ENCODE measurements around the gene TSTD1. TPM values are rescaled to one million over a fixed set of nuclear protein-coding genes. Genes with fewer than 3 reads are reported as not detected.
"Not testable (repeated sequence)": the region's sequence is repeated elsewhere in the genome, so short reads cannot be mapped to it uniquely, and the experiment has no call there.

The TSTD1 gene
- total RNA-seq, 1 experiment from 2014 or later = 20.1 TPM

- POLR2A ChIA-PET; in situ Hi-C loops (cut with HindIII; ENCODE audit: low pct_unique_long_range_greater_than_20kb, low sequenced_read_pairs); DNase-seq (ENCODE audit: low read depth, low spot score); H3K4me1 ChIP-seq (ENCODE audit: control insufficient read depth, insufficient read depth, low read length); CTCF ChIA-PET; H3K27ac ChIP-seq (ENCODE audit: low read length); intact Hi-C loops (cut with micrococcal nuclease; ENCODE audit: unreplicated experiment); H3K4me3 ChIP-seq (ENCODE audit: low read depth in 2 of 2, low read length in 2 of 2); H3K27me3 ChIP-seq (ENCODE audit: control insufficient read depth, insufficient read depth, low read length); ATAC-seq; H3K36me3 ChIP-seq (ENCODE audit: control insufficient read depth, insufficient read depth, low read length); BruUV-seq (replicated peaks); H3K9me3 ChIP-seq (ENCODE audit: control insufficient read depth, insufficient read depth, low read depth, low read length): not testable (repeated sequence)
Observed at GRCh38 chr1:161063936-161064335, 25.2 kb upstream of the TSTD1 start.

- Histone ChIP-seq H3K9me3 (ENCODE audit: control insufficient read depth, insufficient read depth, low read depth, low read length) (no peaks in the 10 kb centered on the region), H3K27me3 (ENCODE audit: control insufficient read depth, insufficient read depth, low read length) (no peaks in the 10 kb centered on the region), H3K27ac (ENCODE audit: low read length) (no peak overlapping the region), H3K36me3 (ENCODE audit: control insufficient read depth, insufficient read depth, low read length) (no peaks in the 10 kb centered on the region), H3K4me1 (ENCODE audit: control insufficient read depth, insufficient read depth, low read length) (no peaks in the 10 kb centered on the region), H3K4me3 (ENCODE audit: low read depth in 2 of 2, low read length in 2 of 2) (no peak overlapping the region)
- no peak for TF ChIP-seq TCF7L2 (IDR thresholded peaks at IDR 0.05; ENCODE audit: low read depth, low read length)
- no peak for TF ChIP-seq CTCF (IDR thresholded peaks at IDR 0.05)
- no peak for TF ChIP-seq SIN3A (IDR thresholded peaks at IDR 0.05; ENCODE audit: borderline replicate concordance, insufficient read depth, low read depth, low read length)
- no peak for TF ChIP-seq POLR2AphosphoS5 (IDR thresholded peaks at IDR 0.05; ENCODE audit: low read depth, low read length)
- no peak for TF ChIP-seq REST (IDR thresholded peaks at IDR 0.05; ENCODE audit: insufficient read depth in 1 of 2, low read depth in 2 of 2, low read length in 1 of 2)
- intact Hi-C loops (cut with micrococcal nuclease; ENCODE audit: unreplicated experiment) = no loop called here
- in situ Hi-C loops (cut with HindIII; ENCODE audit: low pct_unique_long_range_greater_than_20kb, low sequenced_read_pairs) = no loop called here
- no peak for DNase-seq (ENCODE audit: low read depth, low spot score)
- ATAC-seq = no peak
- POLR2A ChIA-PET = no interaction called here
- CTCF ChIA-PET = no interaction called here
- BruUV-seq (replicated peaks) = no TSS peak
Observed at GRCh38 chr1:161061419-161061818, 22.7 kb upstream of the TSTD1 start.

- H3K27ac ChIP-seq (ENCODE audit: low read length) = no peak overlapping the region
- no peaks in the 10 kb centered on the region for H3K9me3 ChIP-seq (ENCODE audit: control insufficient read depth, insufficient read depth, low read depth, low read length)
- DNase-seq (ENCODE audit: low read depth, low spot score) (no peak), ATAC-seq (0 out of 2 replicates have a peak, but pooled peaks have one; percentile 21)
- POLR2A ChIA-PET = no interaction called here
- BruUV-seq (replicated peaks) = no TSS peak
- H3K4me3 ChIP-seq (ENCODE audit: low read depth in 2 of 2, low read length in 2 of 2) = no peak overlapping the region
- TF ChIP-seq POLR2AphosphoS5 (IDR thresholded peaks at IDR 0.05; ENCODE audit: low read depth, low read length) = no peak
- no peak for TF ChIP-seq TCF7L2 (IDR thresholded peaks at IDR 0.05; ENCODE audit: low read depth, low read length)
- no peak for TF ChIP-seq REST (IDR thresholded peaks at IDR 0.05; ENCODE audit: insufficient read depth in 1 of 2, low read depth in 2 of 2, low read length in 1 of 2)
- TF ChIP-seq SIN3A (IDR thresholded peaks at IDR 0.05; ENCODE audit: borderline replicate concordance, insufficient read depth, low read depth, low read length) = no peak
- no peak for TF ChIP-seq CTCF (IDR thresholded peaks at IDR 0.05)
- H3K4me1 ChIP-seq (ENCODE audit: control insufficient read depth, insufficient read depth, low read length) = no peaks in the 10 kb centered on the region
- intact Hi-C loops (cut with micrococcal nuclease; ENCODE audit: unreplicated experiment) (no loop called here), in situ Hi-C loops (cut with HindIII; ENCODE audit: low pct_unique_long_range_greater_than_20kb, low sequenced_read_pairs) (no loop called here)
- H3K27me3 ChIP-seq (ENCODE audit: control insufficient read depth, insufficient read depth, low read length) = no peaks in the 10 kb centered on the region
- CTCF ChIA-PET = no interaction called here
- no peaks in the 10 kb centered on the region for H3K36me3 ChIP-seq (ENCODE audit: control insufficient read depth, insufficient read depth, low read length)
Observed at GRCh38 chr1:161059293-161059692, 20.5 kb upstream of the TSTD1 start.
